CD4-positive, alpha-beta memory T cell (primary cell): ENCODE data around the gene THEMIS. TPM values are rescaled to one million over a fixed set of nuclear protein-coding genes. Genes with fewer than 3 reads are reported as not detected.

Experiments
- CTCF ChIA-PET: fragments of 350-600 bp; sonication (Branson Sonifier 250); formaldehyde crosslinking; loops from one replicate; lab custom pipeline; 2021; ENCODE audit warnings: inconsistent platforms; ENCODE audit not compliant: partially characterized antibody; lab: Charles Lee
- POLR2A ChIA-PET: fragments of 350-600 bp; sonication (Branson Sonifier 250); formaldehyde crosslinking; loops from one replicate; lab custom pipeline; 2021; ENCODE audit not compliant: partially characterized antibody; lab: Charles Lee
- DNase-seq, 5 donors: peaks; one replicate each; pipeline versions ENCODE4 v3.0.0 to v3.0.0-alpha.2; 2020 to 2022; ENCODE audit warnings: mixed read lengths in 1 of 5
- H3K27ac ChIP-seq: one replicate; pipeline ENCODE4 v1.7.0; 2013; ENCODE audit warnings: low read depth, low read length
- H3K27me3 ChIP-seq: 2 replicates; pipeline ENCODE4 v1.7.0; 2013; ENCODE audit warnings: mild to moderate bottlenecking, low read length, moderate library complexity; ENCODE audit not compliant: insufficient read depth
- H3K36me3 ChIP-seq: 2 replicates; pipeline ENCODE4 v1.7.0; 2013; ENCODE audit warnings: mild to moderate bottlenecking, low read length, moderate library complexity; ENCODE audit not compliant: insufficient read depth
- H3K4me1 ChIP-seq: 2 replicates; pipeline ENCODE4 v1.7.0; 2013; ENCODE audit warnings: mild to moderate bottlenecking, low read length, moderate library complexity; ENCODE audit not compliant: insufficient read depth
- H3K4me3 ChIP-seq, 2 donors: one replicate each; pipeline ENCODE4 v1.7.0; 2013; ENCODE audit warnings: low read length in 2 of 2, mild to moderate bottlenecking in 1 of 2
- H3K9me3 ChIP-seq, 2 donors: one replicate each; pipeline ENCODE4 v1.7.0; 2013; ENCODE audit warnings: low read length in 2 of 2, control low read depth in 1 of 2; ENCODE audit not compliant: control insufficient read depth in 1 of 2
- H3K27ac Mint-ChIP-seq, 7 donors: one replicate each; pipeline ENCODE4 v1.8.0; 2020 to 2021; ENCODE audit warnings: mixed read lengths in 7 of 7, mild to moderate bottlenecking in 6 of 7, inconsistent platforms in 3 of 7, moderate library complexity in 3 of 7
- H3K27me3 Mint-ChIP-seq, 2 donors: one replicate each; pipeline ENCODE4 v1.8.0; 2020 to 2021; ENCODE audit warnings: mixed read lengths in 2 of 2
- H3K36me3 Mint-ChIP-seq, 2 donors: one replicate each; pipeline ENCODE4 v1.8.0; 2020 to 2021; ENCODE audit warnings: mixed read lengths in 2 of 2, inconsistent platforms in 1 of 2, mild to moderate bottlenecking in 1 of 2
- H3K4me1 Mint-ChIP-seq, 4 donors: one replicate each; pipeline ENCODE4 v1.8.0; 2020 to 2021; ENCODE audit warnings: mixed read lengths in 4 of 4, mild to moderate bottlenecking in 1 of 4
- H3K4me3 Mint-ChIP-seq, 8 donors: one replicate each; pipeline ENCODE4 v1.8.0; 2020 to 2021; ENCODE audit warnings: mixed read lengths in 8 of 8, mild to moderate bottlenecking in 7 of 8, moderate library complexity in 6 of 8, inconsistent platforms in 3 of 8
- H3K9me3 Mint-ChIP-seq, 8 donors: one replicate each; pipeline ENCODE4 v1.8.0; 2020 to 2021; ENCODE audit warnings: mixed read lengths in 8 of 8, mild to moderate bottlenecking in 5 of 8, inconsistent platforms in 3 of 8, moderate library complexity in 1 of 8
- intact Hi-C: fragments of 100-400 bp; cut with micrococcal nuclease; formaldehyde crosslinking; loops from one replicate; pipeline ENCODE4 v1.15.1; 2023
- polyA plus RNA-seq, 2 donors: library from polyadenylated mRNA; unstranded; fragments of 300-500 nt; fragmentation: Illumina TruSeq; gene quantifications; one replicate each; pipeline ENCODE4 v1.2.3, GENCODE V29; 2021
- total RNA-seq, 2 experiments: library from RNA; stranded (reverse); gene quantifications; one replicate each; pipeline ENCODE4 v1.2.3, GENCODE V29; 2021

THEMIS gene
- total and polyA plus RNA-seq, 4 experiments from 2014 or later: 58.1 to 112 (median 70.9) TPM

GRCh38 chr6:127851197-127851596 is 49.7 kb downstream of the THEMIS start:
- no peaks in the 10 kb centered on the region for H3K27me3 Mint-ChIP-seq
- peaks cover 62 to 66% of the 10 kb centered on the region in 2 donors for H3K36me3 Mint-ChIP-seq
- peaks cover 49% of the 10 kb centered on the region for H3K4me1 ChIP-seq
- H3K4me3 ChIP-seq: no peak overlapping the region
- intact Hi-C loops: loop anchor here (10.0 kb wide), 2 partner anchors 314 to 874 kb away; no protein-coding TSS in a partner anchor
- no peaks in the 10 kb centered on the region for H3K9me3 ChIP-seq
- no peak overlapping the region for H3K27ac ChIP-seq
- H3K4me1 Mint-ChIP-seq: peaks cover 49 to 84% (median 68%) of the 10 kb centered on the region in 4 donors
- H3K27ac Mint-ChIP-seq: no peak overlapping the region
- POLR2A ChIA-PET: no interaction called here
- CTCF ChIA-PET: interaction anchor here (1.0 kb wide), 1 partner anchor 477 kb away, joined by 4 read pairs; no protein-coding TSS in a partner anchor
- peaks cover 14% of the 10 kb centered on the region for H3K36me3 ChIP-seq
- no peaks in the 10 kb centered on the region for H3K27me3 ChIP-seq
- H3K4me3 Mint-ChIP-seq: no peak overlapping the region
- no peak for DNase-seq
- peaks cover 0 to 6% (median 0%) of the 10 kb centered on the region in 8 donors for H3K9me3 Mint-ChIP-seq

- Mint-ChIP-seq H3K27me3 (no peaks in the 10 kb centered on the region), H3K36me3 (peaks cover 69% of the 10 kb centered on the region in 2 donors), H3K27ac (peak overlapping the region in 1 of 7 donors; percentile 68), H3K4me1 (peaks cover 39 to 68% (median 50%) of the 10 kb centered on the region in 4 donors), H3K9me3 (peaks cover 0 to 6% (median 0%) of the 10 kb centered on the region in 8 donors), H3K4me3 (peak overlapping the region in 1 of 8 donors; percentile 11)
- POLR2A ChIA-PET: no interaction called here
- no peak for DNase-seq
- no peak overlapping the region for H3K27ac ChIP-seq
- H3K4me3 ChIP-seq: no peak overlapping the region
- H3K36me3 ChIP-seq: peaks cover 9% of the 10 kb centered on the region
- no peaks in the 10 kb centered on the region for H3K9me3 ChIP-seq
- CTCF ChIA-PET: interaction anchor here (1.2 kb wide), 1 partner anchor 483 kb away, joined by 4 read pairs; no protein-coding TSS in a partner anchor
- intact Hi-C loops: no loop called here
- H3K27me3 ChIP-seq: no peaks in the 10 kb centered on the region
- peaks cover 27% of the 10 kb centered on the region for H3K4me1 ChIP-seq
Measured at GRCh38 chr6:127845242-127845641, 55.6 kb downstream of the THEMIS start.

GRCh38 chr6:127844529-127844928 is 56.3 kb downstream of the THEMIS start:
- ChIA-PET CTCF (interaction anchor here (1.2 kb wide), 1 partner anchor 483 kb away, joined by 4 read pairs; no protein-coding TSS in a partner anchor), POLR2A (no interaction called here)
- Mint-ChIP-seq H3K4me1 (peaks cover 35 to 64% (median 46%) of the 10 kb centered on the region in 4 donors), H3K27me3 (no peaks in the 10 kb centered on the region), H3K4me3 (no peak overlapping the region), H3K9me3 (peaks cover 0 to 6% (median 0%) of the 10 kb centered on the region in 8 donors), H3K27ac (no peak overlapping the region), H3K36me3 (peaks cover 66 to 67% of the 10 kb centered on the region in 2 donors)
- Histone ChIP-seq H3K4me1 (peaks cover 31% of the 10 kb centered on the region), H3K36me3 (peaks cover 9% of the 10 kb centered on the region), H3K9me3 (no peaks in the 10 kb centered on the region), H3K27me3 (no peaks in the 10 kb centered on the region), H3K27ac (no peak overlapping the region), H3K4me3 (no peak overlapping the region)
- intact Hi-C loops: no loop called here
- DNase-seq: no peak

- peaks cover 33 to 59% (median 47%) of the 10 kb centered on the region in 4 donors for H3K4me1 Mint-ChIP-seq
- CTCF ChIA-PET: no interaction called here
Measured at GRCh38 chr6:127843582-127843981, 57.3 kb downstream of the THEMIS start.

GRCh38 chr6:127842562-127842961 is 58.3 kb downstream of the THEMIS start:
- intact Hi-C loops: no loop called here
- Mint-ChIP-seq H3K36me3 (peaks cover 53 to 63% of the 10 kb centered on the region in 2 donors), H3K27me3 (no peaks in the 10 kb centered on the region), H3K27ac (no peak overlapping the region), H3K4me1 (peaks cover 32 to 51% (median 42%) of the 10 kb centered on the region in 4 donors), H3K9me3 (peaks cover 0 to 3% (median 0%) of the 10 kb centered on the region in 8 donors), H3K4me3 (no peak overlapping the region)
- no peak for DNase-seq
- Histone ChIP-seq H3K4me3 (no peak overlapping the region), H3K9me3 (no peaks in the 10 kb centered on the region), H3K27ac (no peak overlapping the region), H3K27me3 (no peaks in the 10 kb centered on the region), H3K4me1 (peaks cover 32% of the 10 kb centered on the region), H3K36me3 (peaks cover 9% of the 10 kb centered on the region)
- ChIA-PET CTCF (interaction anchor here (1.2 to 2.3 kb wide), 2 partner anchors 12 to 51 kb away, joined by 4 to 18 read pairs; no protein-coding TSS in a partner anchor), POLR2A (no interaction called here)

More at GRCh38 chr6:127843582-127843981, 57.3 kb downstream of the THEMIS start:
- Mint-ChIP-seq H3K27ac (peak overlapping the region in 2 of 7 donors; percentile 6 to 36), H3K36me3 (peaks cover 62 to 65% of the 10 kb centered on the region in 2 donors), H3K4me3 (no peak overlapping the region), H3K9me3 (peaks cover 0 to 6% (median 0%) of the 10 kb centered on the region in 8 donors), H3K27me3 (no peaks in the 10 kb centered on the region)
- Histone ChIP-seq H3K27ac (no peak overlapping the region), H3K4me1 (peaks cover 33% of the 10 kb centered on the region), H3K27me3 (no peaks in the 10 kb centered on the region), H3K36me3 (peaks cover 9% of the 10 kb centered on the region), H3K9me3 (no peaks in the 10 kb centered on the region), H3K4me3 (no peak overlapping the region)
- intact Hi-C loops: no loop called here
- no peak for DNase-seq
- POLR2A ChIA-PET: no interaction called here

- H3K27ac ChIP-seq: no peak overlapping the region
- Mint-ChIP-seq H3K27ac (no peak overlapping the region), H3K4me1 (peaks cover 28 to 47% (median 38%) of the 10 kb centered on the region in 4 donors), H3K27me3 (no peaks in the 10 kb centered on the region), H3K9me3 (no peaks in the 10 kb centered on the region), H3K4me3 (no peak overlapping the region), H3K36me3 (peaks cover 46 to 58% of the 10 kb centered on the region in 2 donors)
- H3K4me3 ChIP-seq: no peak overlapping the region
- ChIA-PET CTCF (interaction anchor here (1.2 to 2.3 kb wide), 2 partner anchors 13 to 51 kb away, joined by 4 to 18 read pairs; no protein-coding TSS in a partner anchor), POLR2A (no interaction called here)
- peaks cover 28% of the 10 kb centered on the region for H3K4me1 ChIP-seq
- no peaks in the 10 kb centered on the region for H3K9me3 ChIP-seq
- peaks cover 9% of the 10 kb centered on the region for H3K36me3 ChIP-seq
- no peak for DNase-seq
- H3K27me3 ChIP-seq: no peaks in the 10 kb centered on the region
- intact Hi-C loops: no loop called here
Measured at GRCh38 chr6:127841811-127842210, 59.0 kb downstream of the THEMIS start.

GRCh38 chr6:127834136-127834535 is 66.7 kb downstream of the THEMIS start:
- Mint-ChIP-seq H3K9me3 (no peaks in the 10 kb centered on the region), H3K4me3 (no peak overlapping the region), H3K27ac (peak overlapping the region in 1 of 7 donors; percentile 7)

More at GRCh38 chr6:127834136-127834535, 66.7 kb downstream of the THEMIS start:
- H3K4me1 Mint-ChIP-seq: peaks cover 28 to 53% (median 41%) of the 10 kb centered on the region in 4 donors
- H3K4me3 ChIP-seq: no peak overlapping the region
- no peaks in the 10 kb centered on the region for H3K27me3 Mint-ChIP-seq
- ChIA-PET CTCF (interaction anchor here (0.6 to 1.6 kb wide), 4 partner anchors 21 to 93 kb away, joined by 3 to 6 read pairs (median 3); no protein-coding TSS in a partner anchor), POLR2A (no interaction called here)
- no peak for DNase-seq
- H3K27me3 ChIP-seq: no peaks in the 10 kb centered on the region
- peaks cover 37 to 57% of the 10 kb centered on the region in 2 donors for H3K36me3 Mint-ChIP-seq
- H3K27ac ChIP-seq: no peak overlapping the region
- peaks cover 2% of the 10 kb centered on the region for H3K36me3 ChIP-seq
- peaks cover 14% of the 10 kb centered on the region for H3K4me1 ChIP-seq
- intact Hi-C loops: no loop called here
- no peaks in the 10 kb centered on the region for H3K9me3 ChIP-seq
